ENCODE data around the gene CA9.
A peak's percentile ranks its signal among the peaks of the same experiment; 100 is the strongest.

GRCh38 chr9:35728041-35728971 is 54.6 kb downstream of the CA9 start:
- TF ChIP-seq, protein P1, sequence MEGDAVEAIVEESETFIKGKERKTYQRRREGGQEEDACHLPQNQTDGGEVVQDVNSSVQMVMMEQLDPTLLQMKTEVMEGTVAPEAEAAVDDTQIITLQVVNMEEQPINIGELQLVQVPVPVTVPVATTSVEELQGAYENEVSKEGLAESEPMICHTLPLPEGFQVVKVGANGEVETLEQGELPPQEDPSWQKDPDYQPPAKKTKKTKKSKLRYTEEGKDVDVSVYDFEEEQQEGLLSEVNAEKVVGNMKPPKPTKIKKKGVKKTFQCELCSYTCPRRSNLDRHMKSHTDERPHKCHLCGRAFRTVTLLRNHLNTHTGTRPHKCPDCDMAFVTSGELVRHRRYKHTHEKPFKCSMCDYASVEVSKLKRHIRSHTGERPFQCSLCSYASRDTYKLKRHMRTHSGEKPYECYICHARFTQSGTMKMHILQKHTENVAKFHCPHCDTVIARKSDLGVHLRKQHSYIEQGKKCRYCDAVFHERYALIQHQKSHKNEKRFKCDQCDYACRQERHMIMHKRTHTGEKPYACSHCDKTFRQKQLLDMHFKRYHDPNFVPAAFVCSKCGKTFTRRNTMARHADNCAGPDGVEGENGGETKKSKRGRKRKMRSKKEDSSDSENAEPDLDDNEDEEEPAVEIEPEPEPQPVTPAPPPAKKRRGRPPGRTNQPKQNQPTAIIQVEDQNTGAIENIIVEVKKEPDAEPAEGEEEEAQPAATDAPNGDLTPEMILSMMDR (IDR thresholded peaks at IDR 0.05), result no peak
- peak in 1 of 2 donors; percentile 23 for TF ChIP-seq POLR2A (IDR thresholded peaks at IDR 0.05)
